IMR-90 (cell line): Measurements from ENCODE around the gene RAPH1. TPM values are rescaled to one million over a fixed set of nuclear protein-coding genes. Genes with fewer than 3 reads are reported as not detected.

Source experiments
- ATAC-seq: fragments of 200-7000 bp; cut with Tn5 transposase; 2 replicates; pipeline ENCODE4 v1.9.1; 2020; ENCODE audit warnings: low read depth, mild to moderate bottlenecking, moderate library complexity
- BruUV-seq: library from RNA; stranded (reverse); fragments of 400-500 nt; replicated peaks from 2 replicates; lab custom pipeline; 2021; lab: Mats Ljungman, UMichigan
- CTCF ChIA-PET: fragments of 300-600 bp; formaldehyde crosslinking; extraction: SDS; loops from one replicate; lab custom pipeline; 2021; ENCODE audit warnings: antibody characterized with exemption; lab: Yijun Ruan, JAX
- POLR2A ChIA-PET: fragments of 300-600 bp; sonication (Branson Sonifier 250); formaldehyde crosslinking; loops from one replicate; lab custom pipeline; 2022; ENCODE audit warnings: antibody characterized with exemption; ENCODE audit not compliant: unreplicated experiment; lab: Charles Lee
- DNase-seq: peaks from one replicate; pipeline ENCODE4 v3.0.0; 2013
- H2AFZ ChIP-seq: replicated peaks from 2 replicates; pipeline ENCODE3; 2013; ENCODE audit warnings: low read length, mild to moderate bottlenecking; ENCODE audit not compliant: poor library complexity
- H2AK5ac ChIP-seq: 2 replicates; pipeline ENCODE4 v1.6.1; 2013; ENCODE audit warnings: low read depth, low read length, inconsistent platforms
- H2AK9ac ChIP-seq: replicated peaks from 2 replicates; pipeline ENCODE3; 2013; ENCODE audit warnings: mild to moderate bottlenecking, low read depth, low read length, moderate library complexity; ENCODE audit not compliant: poor library complexity
- H2BK120ac ChIP-seq: 2 replicates; pipeline ENCODE4 v1.6.1; 2013; ENCODE audit warnings: low read depth, low read length, inconsistent platforms
- H2BK15ac ChIP-seq: 3 replicates; pipeline ENCODE4 v1.6.1; 2013; ENCODE audit warnings: low read depth, low read length, inconsistent platforms
- H2BK20ac ChIP-seq: 2 replicates; pipeline ENCODE4 v1.6.1; 2013; ENCODE audit warnings: low read depth, mild to moderate bottlenecking, inconsistent platforms, low read length, moderate library complexity
- H2BK5ac ChIP-seq: 2 replicates; pipeline ENCODE4 v1.6.1; 2013; ENCODE audit warnings: mild to moderate bottlenecking, low read depth, low read length, inconsistent platforms; ENCODE audit not compliant: poor library complexity, severe bottlenecking
- H3K14ac ChIP-seq: replicated peaks from 2 replicates; pipeline ENCODE4 v1.6.1; 2013; ENCODE audit warnings: low read depth, low read length, inconsistent platforms
- H3K18ac ChIP-seq: 2 replicates; pipeline ENCODE4 v1.6.1; 2013; ENCODE audit warnings: low read depth, low read length, control low read depth
- H3K23ac ChIP-seq: 2 replicates; pipeline ENCODE4 v1.6.1; 2013; ENCODE audit warnings: low read depth, low read length, inconsistent platforms
- H3K27ac ChIP-seq: 2 replicates; pipeline ENCODE4 v1.5.1; 2013; ENCODE audit warnings: mild to moderate bottlenecking, control low read depth, low read length; ENCODE audit not compliant: insufficient read depth
- H3K27me3 ChIP-seq: 2 replicates; pipeline ENCODE4 v1.6.1; 2013; ENCODE audit warnings: low read length; ENCODE audit not compliant: control insufficient read depth, insufficient read depth
- H3K36me3 ChIP-seq: 2 replicates; pipeline ENCODE4 v1.6.1; 2013; ENCODE audit warnings: low read length, mixed read lengths; ENCODE audit not compliant: control insufficient read depth, insufficient read depth
- H3K4ac ChIP-seq: 2 replicates; pipeline ENCODE4 v1.6.1; 2013; ENCODE audit warnings: low read depth, low read length, inconsistent platforms
- H3K4me1 ChIP-seq: 2 replicates; pipeline ENCODE4 v1.6.1; 2013; ENCODE audit warnings: low read length, mixed read lengths; ENCODE audit not compliant: control insufficient read depth, insufficient read depth
- H3K4me2 ChIP-seq: 2 replicates; pipeline ENCODE4 v1.6.1; 2013; ENCODE audit warnings: low read depth, mild to moderate bottlenecking, control low read depth, low read length, moderate library complexity
- H3K4me3 ChIP-seq: 2 replicates; pipeline ENCODE4 v1.5.1; 2013; ENCODE audit warnings: low read depth, mild to moderate bottlenecking, control low read depth, low read length, moderate library complexity; ENCODE audit not compliant: insufficient read depth
- H3K56ac ChIP-seq: 2 replicates; pipeline ENCODE4 v1.6.1; 2013; ENCODE audit warnings: low read length, inconsistent platforms; ENCODE audit not compliant: insufficient read depth; ENCODE audit errors: extremely low read depth
- H3K79me1 ChIP-seq, 2 experiments: 2 replicates each; pipeline ENCODE4 v1.6.1; 2013; ENCODE audit warnings: low read length in 2 of 2, inconsistent platforms in 1 of 2, low read depth in 1 of 2
- H3K9ac ChIP-seq: 2 replicates; pipeline ENCODE4 v1.6.1; 2013; ENCODE audit warnings: low read depth, low read length, control low read depth
- H3K9me1 ChIP-seq: 2 replicates; pipeline ENCODE4 v1.6.1; 2013; ENCODE audit warnings: low read length, inconsistent platforms; ENCODE audit not compliant: insufficient read depth
- H3K9me3 ChIP-seq: 2 replicates; pipeline ENCODE4 v1.6.1; 2013; ENCODE audit warnings: low read length; ENCODE audit not compliant: control insufficient read depth, insufficient read depth
- H4K20me1 ChIP-seq: 2 replicates; pipeline ENCODE4 v1.6.1; 2013; ENCODE audit warnings: low read length, inconsistent platforms; ENCODE audit not compliant: insufficient read depth
- H4K5ac ChIP-seq: 2 replicates; pipeline ENCODE4 v1.6.1; 2013; ENCODE audit warnings: mild to moderate bottlenecking, low read depth, low read length, control low read depth
- H4K8ac ChIP-seq, 2 experiments: 2 replicates each; pipeline ENCODE4 v1.6.1; 2013; ENCODE audit warnings: low read depth in 2 of 2, low read length in 2 of 2, control low read depth in 1 of 2, inconsistent platforms in 1 of 2
- H4K91ac ChIP-seq: 2 replicates; pipeline ENCODE4 v1.6.1; 2013; ENCODE audit warnings: low read depth, low read length, inconsistent platforms; ENCODE audit not compliant: insufficient read depth
- BHLHE40 ChIP-seq: fragments of 150-350 bp; IDR thresholded peaks from 2 replicates; pipeline ENCODE4 v1.6.1; 2016; ENCODE audit warnings: mild to moderate bottlenecking, low read depth, low read length
- CEBPB ChIP-seq: IDR thresholded peaks from 2 replicates; pipeline ENCODE4 v1.6.1; 2012; ENCODE audit warnings: low read depth, low read length, improper control_type of control experiment
- CHD1 ChIP-seq: IDR thresholded peaks from 2 replicates; pipeline ENCODE4 v1.6.1; 2012; ENCODE audit warnings: low read depth, low read length, improper control_type of control experiment
- ELK1 ChIP-seq: fragments of 150-350 bp; IDR thresholded peaks from 2 replicates; pipeline ENCODE4 v1.6.1; 2016; ENCODE audit warnings: low read depth, mild to moderate bottlenecking, low read length, moderate library complexity, borderline replicate concordance
- FOS ChIP-seq: fragments of 150-350 bp; IDR thresholded peaks from 2 replicates; pipeline ENCODE4 v1.6.1; 2016; ENCODE audit warnings: low read depth, low read length
- MAFK ChIP-seq: IDR thresholded peaks from 2 replicates; pipeline ENCODE4 v1.6.1; 2012; ENCODE audit warnings: low read depth, low read length, improper control_type of control experiment
- MAZ ChIP-seq: IDR thresholded peaks from 2 replicates; pipeline ENCODE4 v1.6.1; 2012; ENCODE audit warnings: low read depth, mild to moderate bottlenecking, low read length, improper control_type of control experiment, moderate library complexity, borderline replicate concordance
- MXI1 ChIP-seq: IDR thresholded peaks from 2 replicates; pipeline ENCODE4 v1.6.1; 2012; ENCODE audit warnings: low read depth, mild to moderate bottlenecking, low read length, moderate library complexity, borderline replicate concordance
- NFE2L2 ChIP-seq: fragments of 150-350 bp; IDR thresholded peaks from 2 replicates; pipeline ENCODE4 v1.6.1; 2016; ENCODE audit warnings: low read depth, mild to moderate bottlenecking, low read length
- POLR2A ChIP-seq: IDR thresholded peaks from 2 replicates; pipeline ENCODE4 v1.6.1; 2012; ENCODE audit warnings: mild to moderate bottlenecking, low read depth, low read length
- RAD21 ChIP-seq: IDR thresholded peaks from 2 replicates; pipeline ENCODE4 v1.6.1; 2012; ENCODE audit warnings: low read length, improper control_type of control experiment
- RCOR1 ChIP-seq: IDR thresholded peaks from 2 replicates; pipeline ENCODE4 v1.6.1; 2012; ENCODE audit warnings: mild to moderate bottlenecking, low read length, improper control_type of control experiment; ENCODE audit not compliant: insufficient replicate concordance
- RFX5 ChIP-seq: IDR thresholded peaks from 2 replicates; pipeline ENCODE4 v1.8.0; 2012; ENCODE audit warnings: low read depth, mild to moderate bottlenecking, low read length, moderate library complexity
- SMC3 ChIP-seq: fragments of 150-350 bp; IDR thresholded peaks from 2 replicates; pipeline ENCODE4 v1.6.1; 2016; ENCODE audit warnings: low read depth, mild to moderate bottlenecking, antibody characterized with exemption, low read length, moderate library complexity
- WGBS, 2 experiments: methylation state at CpG; one replicate each; pipeline versions ENCODE4 v1.1.5 to v1.1.7; 2013; ENCODE audit warnings: missing lambda C conversion rate in 2 of 2; ENCODE audit not compliant: insufficient read length in 1 of 2; ENCODE audit errors: extremely low coverage in 2 of 2; 5-methylcytosine and 5-hydroxymethylcytosine counted together
- dilution Hi-C: fragments of 300-500 bp; cut with HindIII; formaldehyde crosslinking; loops from one replicate; pipeline ENCODE4 v1.14.3; 2018; ENCODE audit warnings: low sequenced_read_pairs; ENCODE audit not compliant: unreplicated experiment
- in situ Hi-C: fragments of 300-500 bp; cut with MboI; formaldehyde crosslinking; loops from 3 replicates; pipeline ENCODE4 v1.14.3; 2019; ENCODE audit warnings: low sequenced_read_pairs, inconsistent platforms, mixed read lengths
- intact Hi-C: fragments of 100-400 bp; cut with micrococcal nuclease; formaldehyde crosslinking; loops from 2 replicates; pipeline ENCODE4 v1.10.0; 2022
- polyA plus RNA-seq, 3 experiments: library from polyadenylated mRNA; depleted of rRNA; stranded (reverse); fragments of >200 nt; gene quantifications; 2 replicates each; pipeline ENCODE4 v1.2.3, GENCODE V29; 2012; ENCODE audit warnings: low replicate concordance in 1 of 3
- total RNA-seq: library from RNA; depleted of rRNA; stranded (reverse); fragments of >200 nt; gene quantifications from 2 replicates; pipeline ENCODE4 v1.2.3, GENCODE V29; 2012
- TF ChIP-seq, protein P1 (sequence below): conservative IDR thresholded peaks from 2 replicates; pipeline ENCODE4 v1.5.1; 2012; ENCODE audit warnings: mild to moderate bottlenecking, low read depth, low read length, improper control_type of control experiment
- TF ChIP-seq, protein P2 (sequence below): fragments of 150-350 bp; IDR thresholded peaks from 2 replicates; pipeline ENCODE4 v1.6.1; 2017; ENCODE audit warnings: mild to moderate bottlenecking, antibody characterized with exemption, low read length, low read depth

RAPH1 gene
- total and polyA plus RNA-seq, 2 of the 4 experiments (the other 2 are of a cell fraction), result 7.5 to 15.1 TPM

DNA sequence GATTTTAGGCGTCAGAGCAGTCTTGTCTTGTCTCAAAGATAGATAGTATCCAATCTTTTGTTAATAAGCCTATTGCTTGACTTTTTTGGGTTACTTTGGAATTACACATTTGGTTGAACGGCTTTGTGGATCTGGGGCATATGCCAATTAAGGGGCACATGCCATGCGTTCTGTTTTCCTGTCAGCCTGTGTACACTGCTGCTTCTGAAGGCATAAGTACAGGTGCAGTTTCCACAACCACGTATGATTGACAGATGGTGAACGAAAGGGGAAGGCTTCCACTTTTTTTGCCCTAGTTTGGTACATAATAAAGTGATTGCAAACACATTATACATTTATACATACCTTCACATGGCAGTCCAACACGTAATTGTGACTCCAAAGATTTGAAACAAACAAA is 102.3 kb downstream of the RAPH1 start:
- H3K9ac ChIP-seq, result no peak overlapping the region
- no peak overlapping the region for H3K27ac ChIP-seq
- ChIA-PET CTCF (interaction anchor here (0.6 to 0.7 kb wide), 2 partner anchors 146 to 381 kb away, joined by 3 read pairs; no protein-coding TSS in a partner anchor), POLR2A (no interaction called here)
- H2BK20ac ChIP-seq, result no peak overlapping the region
- no TSS peak for BruUV-seq
- H2BK5ac ChIP-seq, result no peak overlapping the region
- ATAC-seq, result no peak
- no peak overlapping the region for H3K4me2 ChIP-seq
- H3K27me3 ChIP-seq, result no peaks in the 10 kb centered on the region
- H3K56ac ChIP-seq, result no peak overlapping the region
- no peak overlapping the region for H2AK9ac ChIP-seq
- no peak overlapping the region for H3K4ac ChIP-seq
- no peak overlapping the region for H3K14ac ChIP-seq
- H4K20me1 ChIP-seq, result no peaks in the 10 kb centered on the region; the same call in 1 of the 2 replicates
- no peak overlapping the region for H4K5ac ChIP-seq
- 100% methylated on average over 2 of the region's 6 CpGs; no CpG with 5 or more reads in 1 of the 2 experiments for WGBS, 2 experiments
- no peaks in the 10 kb centered on the region for H3K9me3 ChIP-seq
- no peak overlapping the region for H2AK5ac ChIP-seq
- H3K9me1 ChIP-seq, result peaks cover 7% of the 10 kb centered on the region; the same call in 1 of the 2 replicates
- H2BK15ac ChIP-seq, result no peak overlapping the region
- H3K79me1 ChIP-seq, result peaks cover 12 to 28% of the 10 kb centered on the region in 2 experiments
- dilution Hi-C loops (no loop called here), intact Hi-C loops (no loop called here), in situ Hi-C loops (no loop called here)
- no peak overlapping the region for H3K23ac ChIP-seq
- H2AFZ ChIP-seq, result no peak overlapping the region
- no peaks in the 10 kb centered on the region for H3K4me1 ChIP-seq
- H3K36me3 ChIP-seq, result peaks cover 7% of the 10 kb centered on the region
- H3K18ac ChIP-seq, result no peak overlapping the region
- H4K8ac ChIP-seq, result no peak overlapping the region
- no peak overlapping the region for H3K4me3 ChIP-seq
- TF ChIP-seq RAD21 (no peak), CHD1 (no peak), NFE2L2 (no peak), RFX5 (no peak), CEBPB (no peak), MXI1 (no peak), MAFK (no peak), POLR2A (no peak), RCOR1 (no peak), FOS (no peak), MAZ (no peak), SMC3 (no peak), BHLHE40 (no peak), ELK1 (no peak)
- TF ChIP-seq, protein P1, sequence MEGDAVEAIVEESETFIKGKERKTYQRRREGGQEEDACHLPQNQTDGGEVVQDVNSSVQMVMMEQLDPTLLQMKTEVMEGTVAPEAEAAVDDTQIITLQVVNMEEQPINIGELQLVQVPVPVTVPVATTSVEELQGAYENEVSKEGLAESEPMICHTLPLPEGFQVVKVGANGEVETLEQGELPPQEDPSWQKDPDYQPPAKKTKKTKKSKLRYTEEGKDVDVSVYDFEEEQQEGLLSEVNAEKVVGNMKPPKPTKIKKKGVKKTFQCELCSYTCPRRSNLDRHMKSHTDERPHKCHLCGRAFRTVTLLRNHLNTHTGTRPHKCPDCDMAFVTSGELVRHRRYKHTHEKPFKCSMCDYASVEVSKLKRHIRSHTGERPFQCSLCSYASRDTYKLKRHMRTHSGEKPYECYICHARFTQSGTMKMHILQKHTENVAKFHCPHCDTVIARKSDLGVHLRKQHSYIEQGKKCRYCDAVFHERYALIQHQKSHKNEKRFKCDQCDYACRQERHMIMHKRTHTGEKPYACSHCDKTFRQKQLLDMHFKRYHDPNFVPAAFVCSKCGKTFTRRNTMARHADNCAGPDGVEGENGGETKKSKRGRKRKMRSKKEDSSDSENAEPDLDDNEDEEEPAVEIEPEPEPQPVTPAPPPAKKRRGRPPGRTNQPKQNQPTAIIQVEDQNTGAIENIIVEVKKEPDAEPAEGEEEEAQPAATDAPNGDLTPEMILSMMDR, result no peak
- TF ChIP-seq, protein P2, sequence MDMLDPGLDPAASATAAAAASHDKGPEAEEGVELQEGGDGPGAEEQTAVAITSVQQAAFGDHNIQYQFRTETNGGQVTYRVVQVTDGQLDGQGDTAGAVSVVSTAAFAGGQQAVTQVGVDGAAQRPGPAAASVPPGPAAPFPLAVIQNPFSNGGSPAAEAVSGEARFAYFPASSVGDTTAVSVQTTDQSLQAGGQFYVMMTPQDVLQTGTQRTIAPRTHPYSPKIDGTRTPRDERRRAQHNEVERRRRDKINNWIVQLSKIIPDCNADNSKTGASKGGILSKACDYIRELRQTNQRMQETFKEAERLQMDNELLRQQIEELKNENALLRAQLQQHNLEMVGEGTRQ, result no peak
- no peak overlapping the region for H4K91ac ChIP-seq
- DNase-seq, result no peak
- H2BK120ac ChIP-seq, result no peak overlapping the region
